Natural killer cell (primary cell): Measurements from ENCODE around the gene PGLYRP1. TPM values are rescaled to one million over a fixed set of nuclear protein-coding genes. Genes with fewer than 3 reads are reported as not detected.

ENCODE experiments used
- ATAC-seq, 3 donors: fragments of 150-1000 bp in 2 of 3; fragments of 200-7000 bp in 1 of 3; cut with Tn5 transposase; 1 replicate in 1 of 3; 2 replicates in 2 of 3; pipeline ENCODE4 v1.10.0; 2021; ENCODE audit warnings: mild to moderate bottlenecking in 2 of 3, moderate library complexity in 2 of 3
- DNase-seq, 2 donors: peaks; one replicate each; pipeline versions ENCODE4 v3.0.0 to v3.0.0-alpha.2; 2013 to 2021; ENCODE audit warnings: mixed read lengths in 1 of 2
- H3K27ac ChIP-seq: one replicate; pipeline ENCODE4 v1.5.1; 2013; ENCODE audit warnings: mild to moderate bottlenecking, low read length
- H3K27me3 ChIP-seq: one replicate; pipeline ENCODE4 v1.6.1; 2013; ENCODE audit warnings: low read length; ENCODE audit not compliant: control insufficient read depth, insufficient read depth
- H3K36me3 ChIP-seq: one replicate; pipeline ENCODE4 v1.6.1; 2013; ENCODE audit warnings: low read length; ENCODE audit not compliant: control insufficient read depth, insufficient read depth
- H3K4me1 ChIP-seq: one replicate; pipeline ENCODE4 v1.6.1; 2013; ENCODE audit warnings: low read length; ENCODE audit not compliant: control insufficient read depth, insufficient read depth
- H3K4me3 ChIP-seq: one replicate; pipeline ENCODE4 v1.5.1; 2013; ENCODE audit warnings: low read length
- H3K9me3 ChIP-seq: one replicate; pipeline ENCODE4 v1.6.1; 2013; ENCODE audit warnings: low read length; ENCODE audit not compliant: control insufficient read depth, insufficient read depth
- H3K27ac Mint-ChIP-seq, 2 donors: one replicate each; pipeline ENCODE4 v1.8.0; 2022; ENCODE audit warnings: mild to moderate bottlenecking in 2 of 2, mixed read lengths in 2 of 2, moderate library complexity in 1 of 2
- H3K27me3 Mint-ChIP-seq, 2 donors: one replicate each; pipeline ENCODE4 v1.8.0; 2022; ENCODE audit warnings: low read depth in 2 of 2, mixed read lengths in 2 of 2
- H3K36me3 Mint-ChIP-seq: one replicate; pipeline ENCODE4 v1.8.0; 2022; ENCODE audit warnings: mixed read lengths
- H3K4me1 Mint-ChIP-seq, 2 donors: one replicate each; pipeline ENCODE4 v1.8.0; 2022; ENCODE audit warnings: mixed read lengths in 2 of 2
- H3K4me3 Mint-ChIP-seq: one replicate; pipeline ENCODE4 v1.8.0; 2022; ENCODE audit warnings: mild to moderate bottlenecking, moderate library complexity, mixed read lengths
- H3K9me3 Mint-ChIP-seq, 2 donors: one replicate each; pipeline ENCODE4 v1.8.0; 2022; ENCODE audit warnings: mixed read lengths in 2 of 2
- WGBS: methylation state at CpG from one replicate; pipeline ENCODE4 v1.1.7; 2013; ENCODE audit warnings: missing lambda C conversion rate; ENCODE audit not compliant: insufficient coverage; 5-methylcytosine and 5-hydroxymethylcytosine counted together
- intact Hi-C: fragments of 100-400 bp; cut with micrococcal nuclease; formaldehyde crosslinking; loops from one replicate; pipeline ENCODE4 v1.14.2; 2022
- total RNA-seq, 4 donors: library from RNA; stranded (reverse); fragments of 120-200 nt in 1 of 4; gene quantifications; one replicate each; pipeline versions ENCODE4 v1.2.3 to v1.2.4, GENCODE V29; 2013 to 2022
- TF ChIP-seq, protein P1 (sequence below): fragments of 200-600 bp; IDR thresholded peaks from one replicate; pipeline ENCODE4 v1.8.0; 2022; ENCODE audit warnings: antibody characterized with exemption

The PGLYRP1 gene
- total RNA-seq, 3 donors from 2014 or later (not counting 1 experiment from before 2014, with no cell fraction given) = 0.55 TPM; not detected in 2

DNA sequence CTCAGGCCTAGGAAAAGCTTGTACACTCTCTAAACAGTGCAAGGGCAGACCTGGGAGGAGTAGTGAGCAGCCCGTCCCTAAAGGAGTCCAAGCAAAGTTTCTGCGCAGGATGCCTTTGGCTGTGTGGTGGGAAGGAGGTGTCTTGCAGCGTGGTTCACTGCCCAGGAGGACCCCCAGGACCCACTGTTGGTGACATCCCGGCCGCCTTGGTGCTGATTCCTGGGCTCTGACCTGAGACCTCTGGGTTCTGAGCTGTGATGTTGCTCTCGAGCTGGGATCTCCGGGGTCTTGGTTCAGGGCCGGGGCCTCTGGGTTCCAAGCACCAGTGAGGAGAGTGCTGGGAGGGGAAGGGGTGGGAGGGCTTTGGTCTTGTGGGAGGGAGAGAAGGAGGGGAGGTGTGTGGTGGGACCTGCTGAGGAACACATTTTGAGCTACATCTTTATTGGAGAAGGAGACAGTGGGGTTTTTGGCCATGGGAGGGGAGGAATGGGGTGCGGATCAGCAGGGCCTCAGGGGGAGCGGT lies 4.1 kb downstream of the PGLYRP1 start:
- H3K27ac Mint-ChIP-seq = no peak overlapping the region
- TF ChIP-seq, protein P1, sequence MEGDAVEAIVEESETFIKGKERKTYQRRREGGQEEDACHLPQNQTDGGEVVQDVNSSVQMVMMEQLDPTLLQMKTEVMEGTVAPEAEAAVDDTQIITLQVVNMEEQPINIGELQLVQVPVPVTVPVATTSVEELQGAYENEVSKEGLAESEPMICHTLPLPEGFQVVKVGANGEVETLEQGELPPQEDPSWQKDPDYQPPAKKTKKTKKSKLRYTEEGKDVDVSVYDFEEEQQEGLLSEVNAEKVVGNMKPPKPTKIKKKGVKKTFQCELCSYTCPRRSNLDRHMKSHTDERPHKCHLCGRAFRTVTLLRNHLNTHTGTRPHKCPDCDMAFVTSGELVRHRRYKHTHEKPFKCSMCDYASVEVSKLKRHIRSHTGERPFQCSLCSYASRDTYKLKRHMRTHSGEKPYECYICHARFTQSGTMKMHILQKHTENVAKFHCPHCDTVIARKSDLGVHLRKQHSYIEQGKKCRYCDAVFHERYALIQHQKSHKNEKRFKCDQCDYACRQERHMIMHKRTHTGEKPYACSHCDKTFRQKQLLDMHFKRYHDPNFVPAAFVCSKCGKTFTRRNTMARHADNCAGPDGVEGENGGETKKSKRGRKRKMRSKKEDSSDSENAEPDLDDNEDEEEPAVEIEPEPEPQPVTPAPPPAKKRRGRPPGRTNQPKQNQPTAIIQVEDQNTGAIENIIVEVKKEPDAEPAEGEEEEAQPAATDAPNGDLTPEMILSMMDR = no peak
- no peak overlapping the region for H3K4me3 Mint-ChIP-seq
- no peaks in the 10 kb centered on the region for H3K9me3 Mint-ChIP-seq
- peaks cover 24% of the 10 kb centered on the region for H3K4me1 ChIP-seq
- no peak overlapping the region for H3K4me3 ChIP-seq
- H3K36me3 ChIP-seq = no peaks in the 10 kb centered on the region
- H3K27me3 ChIP-seq = peaks cover 13% of the 10 kb centered on the region
- H3K27me3 Mint-ChIP-seq = peaks cover 0 to 9% of the 10 kb centered on the region in 2 donors
- no peak for ATAC-seq
- no peaks in the 10 kb centered on the region for H3K36me3 Mint-ChIP-seq
- intact Hi-C loops = loop anchor here (5.0 to 10.0 kb wide), 2 partner anchors 201 to 244 kb away; partner anchors contain the start of gene RSPH6A
- H3K4me1 Mint-ChIP-seq = peaks cover 12 to 24% of the 10 kb centered on the region in 2 donors
- no peaks in the 10 kb centered on the region for H3K9me3 ChIP-seq
- 96% methylated on average over 10 of the region's 10 CpGs for WGBS
- no peak for DNase-seq
- no peak overlapping the region for H3K27ac ChIP-seq

DNA sequence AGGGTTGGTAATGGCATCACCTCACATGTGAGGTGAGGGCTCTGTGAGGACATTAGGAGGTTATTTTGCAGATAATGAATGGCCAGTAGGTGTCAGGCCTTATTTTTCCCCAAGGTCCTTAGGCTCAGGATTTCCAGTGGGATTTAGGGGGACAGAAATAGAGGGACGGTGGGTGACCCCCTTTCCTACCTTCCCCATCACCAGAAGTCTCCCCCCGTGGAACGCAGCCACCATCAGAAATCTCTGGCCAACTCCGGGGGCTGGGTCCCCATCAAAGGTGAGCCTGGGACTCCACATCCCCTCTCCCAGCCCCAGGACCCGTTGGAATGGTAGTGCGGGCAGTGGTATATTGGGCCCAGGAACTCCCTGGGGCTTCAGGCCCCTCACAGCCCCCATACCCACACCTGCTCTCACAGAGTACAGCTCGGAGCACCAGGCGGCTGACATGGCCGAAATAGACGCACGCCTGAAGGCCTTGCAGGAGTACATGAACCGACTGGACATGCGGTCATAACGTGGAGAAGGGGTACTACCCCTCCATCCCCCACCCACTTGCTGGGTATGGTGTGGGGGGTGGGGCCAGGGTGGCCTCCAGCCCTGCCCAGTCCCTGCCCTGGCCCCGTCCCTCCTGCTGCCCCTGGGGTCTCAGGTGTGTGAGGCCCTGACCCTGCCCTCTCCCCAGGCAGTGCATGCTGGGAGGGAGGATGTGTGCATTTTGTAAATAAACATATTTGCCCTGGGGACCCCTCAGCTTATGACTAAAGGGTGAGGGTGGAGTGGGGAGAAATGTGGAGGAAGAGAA lies 4.8 kb downstream of the PGLYRP1 start:
- H3K9me3 ChIP-seq = no peaks in the 10 kb centered on the region
- Mint-ChIP-seq H3K4me3 (no peak overlapping the region), H3K4me1 (peaks cover 12 to 24% of the 10 kb centered on the region in 2 donors), H3K27ac (no peak overlapping the region), H3K9me3 (no peaks in the 10 kb centered on the region), H3K36me3 (no peaks in the 10 kb centered on the region), H3K27me3 (peaks cover 0 to 9% of the 10 kb centered on the region in 2 donors)
- WGBS = 96% methylated on average over 12 of the region's 15 CpGs
- no peak for ATAC-seq
- H3K36me3 ChIP-seq = no peaks in the 10 kb centered on the region
- H3K4me1 ChIP-seq = peaks cover 24% of the 10 kb centered on the region
- intact Hi-C loops = loop anchor here (5.0 to 10.0 kb wide), 2 partner anchors 201 to 243 kb away; partner anchors contain the start of gene RSPH6A
- no peak overlapping the region for H3K27ac ChIP-seq
- no peak for DNase-seq
- H3K4me3 ChIP-seq = no peak overlapping the region
- TF ChIP-seq, protein P1 = no peak
- peaks cover 9% of the 10 kb centered on the region for H3K27me3 ChIP-seq

DNA sequence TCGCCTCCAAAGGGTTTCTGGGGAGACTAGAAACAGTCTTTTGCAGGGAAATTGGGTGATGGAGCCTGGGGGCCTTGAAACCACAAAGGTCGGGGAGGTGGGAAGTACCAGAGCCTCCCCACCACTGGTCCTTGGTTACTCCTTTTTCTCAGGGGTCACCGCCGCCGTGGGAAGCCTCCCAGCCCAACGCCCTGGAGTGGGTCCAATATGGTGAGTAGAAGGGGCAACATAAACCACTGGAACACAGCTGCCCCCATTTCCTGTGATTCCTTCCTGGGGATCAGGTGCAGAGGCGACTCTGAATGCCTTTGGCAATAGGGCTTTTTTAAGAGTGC lies 5.8 kb downstream of the PGLYRP1 start:
- H3K4me3 Mint-ChIP-seq = peak overlapping the region; percentile 96
- H3K36me3 Mint-ChIP-seq = no peaks in the 10 kb centered on the region
- intact Hi-C loops = loop anchor here (5.0 to 10.0 kb wide), 2 partner anchors 200 to 242 kb away; partner anchors contain the start of gene RSPH6A
- H3K27ac Mint-ChIP-seq = no peak overlapping the region
- Histone ChIP-seq H3K36me3 (no peaks in the 10 kb centered on the region), H3K27ac (no peak overlapping the region), H3K4me1 (peaks cover 24% of the 10 kb centered on the region), H3K9me3 (no peaks in the 10 kb centered on the region), H3K4me3 (no peak overlapping the region), H3K27me3 (peaks cover 5% of the 10 kb centered on the region)
- peaks cover 12 to 24% of the 10 kb centered on the region in 2 donors for H3K4me1 Mint-ChIP-seq
- H3K9me3 Mint-ChIP-seq = no peaks in the 10 kb centered on the region
- WGBS = 47% methylated on average over 7 of the region's 7 CpGs
- TF ChIP-seq, protein P1 = peak; percentile 51
- no peak for DNase-seq
- peaks cover 0 to 9% of the 10 kb centered on the region in 2 donors for H3K27me3 Mint-ChIP-seq
- peak in 1 of 3 donors; percentile 1 for ATAC-seq
